HepG2 (cell line): ENCODE results near the gene SEC14L1. TPM values are rescaled to one million over a fixed set of nuclear protein-coding genes. Genes with fewer than 3 reads are reported as not detected.
A peak's percentile ranks its signal among the peaks of the same experiment; 100 is the strongest.

Source experiments
- ASH2L ChIP-seq: fragments of 300-600, 200-600 bp; sonication (generic); IDR thresholded peaks from 2 replicates; pipeline ENCODE4 v1.7.0; 2017; ENCODE audit warnings: low read depth, mild to moderate bottlenecking, moderate library complexity, mixed read lengths, low read length; ENCODE audit not compliant: insufficient read length
- GABPA ChIP-seq, 2 experiments: IDR thresholded peaks; 2 replicates each; pipeline ENCODE4 v1.6.1; 2011 to 2016; ENCODE audit warnings: low read depth in 2 of 2, low read length in 1 of 2, missing biosample characterization in 1 of 2, missing genetic modification characterization in 1 of 2
- GATA4 ChIP-seq: sonication (generic); IDR thresholded peaks from 2 replicates; pipeline ENCODE4 v1.6.1; 2016; ENCODE audit warnings: antibody characterized with exemption, low read depth, borderline replicate concordance
- HNF4A ChIP-seq: sonication (generic); formaldehyde crosslinking; IDR thresholded peaks from 2 replicates; pipeline ENCODE4 v1.4.0; 2020; ENCODE audit warnings: missing genetic modification reagents
- HNRNPLL ChIP-seq: fragments of 200-400 bp; formaldehyde crosslinking; IDR thresholded peaks from 2 replicates; pipeline ENCODE4 v1.6.1; 2017; ENCODE audit warnings: mild to moderate bottlenecking, low read depth, low read length; ENCODE audit not compliant: poor library complexity, severe bottlenecking
- KDM6A ChIP-seq: IDR thresholded peaks from 2 replicates; pipeline ENCODE4 v1.6.1; 2016; ENCODE audit warnings: low read depth
- MBNL3 ChIP-seq: fragments of 250-450 bp; sonication (Bioruptor Pico); conservative IDR thresholded peaks from 2 replicates; pipeline ENCODE4 v1.8.0; 2022; ENCODE audit warnings: mild to moderate bottlenecking, inconsistent platforms
- NCOA1 ChIP-seq: sonication (generic); formaldehyde crosslinking; IDR thresholded peaks from 2 replicates; pipeline ENCODE4 v1.9.0; 2021; ENCODE audit warnings: missing genetic modification reagents
- NFYB ChIP-seq: sonication (generic); formaldehyde crosslinking; IDR thresholded peaks from 2 replicates; pipeline ENCODE4 v1.4.0; 2020; ENCODE audit warnings: missing genetic modification reagents
- NPAS2 ChIP-seq: sonication (generic); formaldehyde crosslinking; IDR thresholded peaks from 2 replicates; pipeline ENCODE4 v1.8.0; 2022; ENCODE audit warnings: mild to moderate bottlenecking, missing genetic modification reagents, borderline replicate concordance
- RFX3 ChIP-seq: IDR thresholded peaks from 2 replicates; pipeline ENCODE4 v1.6.1; 2016; ENCODE audit warnings: missing biosample characterization, missing genetic modification reagents
- RFXAP ChIP-seq: sonication (generic); formaldehyde crosslinking; IDR thresholded peaks from 2 replicates; pipeline ENCODE4 v1.4.0; 2020; ENCODE audit warnings: missing genetic modification reagents, borderline replicate concordance
- SMARCC2 ChIP-seq: fragments of 450-650 bp; IDR thresholded peaks from 2 replicates; pipeline ENCODE4 v1.6.1; 2017; ENCODE audit warnings: antibody characterized with exemption, mild to moderate bottlenecking
- SPEN ChIP-seq: sonication (generic); formaldehyde crosslinking; IDR thresholded peaks from 2 replicates; pipeline ENCODE4 v1.5.1; 2020; ENCODE audit warnings: low read depth, mild to moderate bottlenecking, missing genetic modification reagents
- SRSF1 ChIP-seq: fragments of 200-400 bp; formaldehyde crosslinking; optimal IDR thresholded peaks from 2 replicates; pipeline ENCODE3; 2017; ENCODE audit warnings: mild to moderate bottlenecking, low read depth, low read length, moderate library complexity
- STAG1 ChIP-seq: sonication (generic); formaldehyde crosslinking; IDR thresholded peaks from 2 replicates; pipeline ENCODE4 v1.4.0; 2020; ENCODE audit warnings: missing genetic modification reagents
- ZNF136 ChIP-seq: sonication (generic); formaldehyde crosslinking; IDR thresholded peaks from 2 replicates; pipeline ENCODE4 v1.8.1; 2022; ENCODE audit warnings: low read depth, mild to moderate bottlenecking, moderate library complexity, missing genetic modification reagents
- ZNF549 ChIP-seq: sonication (generic); formaldehyde crosslinking; IDR thresholded peaks from 2 replicates; pipeline ENCODE4 v1.5.0; 2020; ENCODE audit warnings: missing genetic modification reagents
- ZNF772 ChIP-seq: sonication (generic); formaldehyde crosslinking; IDR thresholded peaks from 2 replicates; pipeline ENCODE4 v1.5.0; 2020; ENCODE audit warnings: mild to moderate bottlenecking, missing genetic modification reagents
- ZNF788 ChIP-seq: sonication (generic); formaldehyde crosslinking; IDR thresholded peaks from 2 replicates; pipeline ENCODE4 v1.5.0; 2020; ENCODE audit warnings: mild to moderate bottlenecking, missing genetic modification reagents, borderline replicate concordance
- polyA plus RNA-seq, 8 experiments: library from polyadenylated mRNA; depleted of rRNA in 3 of 8; stranded (reverse) in 7 of 8; unstranded in 1 of 8; fragments of >200 nt; fragmentation: Illumina TruSeq in 4 of 8; extraction: Trizol in 4 of 8; gene quantifications; 2 replicates each; pipeline versions ENCODE4 v1.2.1 to v1.2.3, GENCODE V29; 2011 to 2016; ENCODE audit warnings: low read depth in 4 of 8, missing spikeins in 1 of 8, mixed read lengths in 1 of 8; ENCODE audit not compliant: insufficient read depth in 1 of 8
- total RNA-seq, 5 experiments: library from RNA; depleted of rRNA; stranded (reverse); fragments of >200 nt; fragmentation: Illumina TruSeq; extraction: Trizol; gene quantifications; 2 replicates each; pipeline ENCODE4 v1.2.3, GENCODE V29; 2016; ENCODE audit warnings: low read depth in 1 of 5
- TF ChIP-seq, protein P1 (sequence below): sonication (generic); formaldehyde crosslinking; IDR thresholded peaks from 2 replicates; pipeline ENCODE4 v1.5.0; 2020; ENCODE audit warnings: missing genetic modification reagents
- TF ChIP-seq, protein P2 (sequence below): sonication (generic); formaldehyde crosslinking; IDR thresholded peaks from 2 replicates; pipeline ENCODE4 v1.9.0; 2021; ENCODE audit warnings: missing genetic modification reagents, borderline replicate concordance
- TF ChIP-seq, protein P3 (sequence below): sonication (generic); formaldehyde crosslinking; IDR thresholded peaks from 2 replicates; pipeline ENCODE4 v1.5.0; 2020; ENCODE audit warnings: mild to moderate bottlenecking, missing genetic modification reagents
- TF ChIP-seq, protein P4 (sequence below): IDR thresholded peaks from 2 replicates; pipeline ENCODE4 v1.6.1; 2012; ENCODE audit warnings: inconsistent platforms

The SEC14L1 gene
- total and polyA plus RNA-seq, 2 of the 13 experiments (the other 11 are each of a cell fraction or from before 2014, with no cell fraction given): 26.3 to 43.9 TPM

DNA sequence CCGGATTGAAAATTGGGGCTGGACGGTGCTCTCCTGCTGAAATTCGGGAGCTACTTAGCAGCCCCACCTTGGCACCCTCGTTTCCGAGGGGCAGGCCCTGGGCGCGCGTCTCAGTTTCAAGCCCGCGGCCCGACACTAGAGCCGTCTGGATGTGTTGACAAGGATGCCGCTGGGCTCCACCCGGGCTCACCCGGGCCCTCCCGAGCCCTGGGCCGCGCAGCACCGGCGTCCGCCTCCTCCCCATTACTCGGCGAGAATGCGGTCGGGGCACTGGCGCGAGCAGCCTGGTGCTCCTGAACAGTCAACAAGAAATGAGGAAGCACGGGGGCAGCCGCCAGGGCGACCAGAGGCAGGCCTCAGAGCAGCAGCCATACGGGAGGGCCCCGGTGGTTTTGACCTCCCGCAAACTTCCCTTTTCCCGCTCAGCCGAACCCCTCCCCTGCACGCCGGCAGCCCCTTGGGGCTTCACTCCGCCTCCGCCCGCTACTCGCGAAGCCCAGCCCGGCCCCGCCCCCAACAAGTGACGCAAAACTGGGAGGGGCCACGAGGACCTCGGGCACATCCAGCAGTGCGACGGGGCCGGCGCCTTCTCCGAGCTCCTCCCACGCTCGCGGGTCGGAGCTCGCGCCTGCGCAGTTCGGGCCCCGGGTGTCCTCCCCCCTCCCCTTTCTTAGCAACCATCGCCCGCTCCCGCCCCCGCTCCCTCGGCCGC is 447 bp upstream of the SEC14L1 start (continued):
- TF ChIP-seq, protein P1, sequence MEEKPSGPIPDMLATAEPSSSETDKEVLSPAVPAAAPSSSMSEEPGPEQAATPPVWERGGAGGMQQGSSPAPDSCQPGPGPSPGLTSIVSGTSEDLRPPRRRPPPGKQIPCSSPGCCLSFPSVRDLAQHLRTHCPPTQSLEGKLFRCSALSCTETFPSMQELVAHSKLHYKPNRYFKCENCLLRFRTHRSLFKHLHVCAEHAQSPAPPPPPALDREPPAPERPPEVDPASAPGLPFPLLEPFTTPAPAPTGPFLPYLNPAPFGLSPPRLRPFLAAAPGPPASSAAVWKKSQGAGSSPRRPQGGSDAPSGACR (CRISPR knock-in tag): no peak; the same call in 1 of the 2 replicates
- TF ChIP-seq NFYB (CRISPR knock-in tag): peak; percentile 39
- TF ChIP-seq, protein P2, sequence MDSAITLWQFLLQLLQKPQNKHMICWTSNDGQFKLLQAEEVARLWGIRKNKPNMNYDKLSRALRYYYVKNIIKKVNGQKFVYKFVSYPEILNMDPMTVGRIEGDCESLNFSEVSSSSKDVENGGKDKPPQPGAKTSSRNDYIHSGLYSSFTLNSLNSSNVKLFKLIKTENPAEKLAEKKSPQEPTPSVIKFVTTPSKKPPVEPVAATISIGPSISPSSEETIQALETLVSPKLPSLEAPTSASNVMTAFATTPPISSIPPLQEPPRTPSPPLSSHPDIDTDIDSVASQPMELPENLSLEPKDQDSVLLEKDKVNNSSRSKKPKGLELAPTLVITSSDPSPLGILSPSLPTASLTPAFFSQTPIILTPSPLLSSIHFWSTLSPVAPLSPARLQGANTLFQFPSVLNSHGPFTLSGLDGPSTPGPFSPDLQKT: no peak
- no peak for TF ChIP-seq GABPA (IDR thresholded peaks at IDR 0.05; ENCODE audit: low read depth, low read length)
- peak; percentile 42; the same call in 1 of the 2 replicates for TF ChIP-seq GABPA (CRISPR knock-in tag; IDR thresholded peaks at IDR 0.05; ENCODE audit: low read depth)
- peak; percentile 94; the same call in 1 of the 2 replicates for TF ChIP-seq ZNF788 (CRISPR knock-in tag)
- peak; percentile 28; the same call in 1 of the 2 replicates for TF ChIP-seq STAG1
- TF ChIP-seq SPEN (CRISPR knock-in tag): peak; percentile 73; the same call in 1 of the 2 replicates
- 0 out of 2 replicates have a peak, but pooled peaks have one; percentile 5 for TF ChIP-seq RFX3 (CRISPR knock-in tag)
- TF ChIP-seq ASH2L: peak; percentile 77
- TF ChIP-seq RFXAP: peak; percentile 86; the same call in 1 of the 2 replicates
- no peak for TF ChIP-seq MBNL3 (CRISPR knock-in tag)
- TF ChIP-seq SMARCC2: no peak
- TF ChIP-seq HNF4A: peak; percentile 23; the same call in 1 of the 2 replicates
- TF ChIP-seq ZNF136 (CRISPR knock-in tag): no peak; the same call in 1 of the 2 replicates
- no peak for TF ChIP-seq ZNF549 (CRISPR knock-in tag)
- no peak for TF ChIP-seq KDM6A (CRISPR knock-in tag)
- TF ChIP-seq, protein P3, sequence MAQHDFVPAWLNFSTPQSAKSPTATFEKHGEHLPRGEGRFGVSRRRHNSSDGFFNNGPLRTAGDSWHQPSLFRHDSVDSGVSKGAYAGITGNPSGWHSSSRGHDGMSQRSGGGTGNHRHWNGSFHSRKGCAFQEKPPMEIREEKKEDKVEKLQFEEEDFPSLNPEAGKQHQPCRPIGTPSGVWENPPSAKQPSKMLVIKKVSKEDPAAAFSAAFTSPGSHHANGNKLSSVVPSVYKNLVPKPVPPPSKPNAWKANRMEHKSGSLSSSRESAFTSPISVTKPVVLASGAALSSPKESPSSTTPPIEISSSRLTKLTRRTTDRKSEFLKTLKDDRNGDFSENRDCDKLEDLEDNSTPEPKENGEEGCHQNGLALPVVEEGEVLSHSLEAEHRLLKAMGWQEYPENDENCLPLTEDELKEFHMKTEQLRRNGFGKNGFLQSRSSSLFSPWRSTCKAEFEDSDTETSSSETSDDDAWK: no peak
- no peak; the same call in 1 of the 2 replicates for TF ChIP-seq GATA4
- TF ChIP-seq, protein P4, sequence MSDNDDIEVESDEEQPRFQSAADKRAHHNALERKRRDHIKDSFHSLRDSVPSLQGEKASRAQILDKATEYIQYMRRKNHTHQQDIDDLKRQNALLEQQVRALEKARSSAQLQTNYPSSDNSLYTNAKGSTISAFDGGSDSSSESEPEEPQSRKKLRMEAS: peak; percentile 83
- peak; percentile 98 for TF ChIP-seq ZNF772 (CRISPR knock-in tag)
- peak; percentile 85 for TF ChIP-seq HNRNPLL
- TF ChIP-seq NPAS2 (CRISPR knock-in tag): no peak
- peak; percentile 41 for TF ChIP-seq SRSF1
- no peak for TF ChIP-seq NCOA1 (CRISPR knock-in tag)
